ENCODE measurements around the gene TFRC.

GRCh38 chr3:196008929-196009328 is 73.0 kb downstream of the TFRC start:
- TF ChIP-seq CTCF (IDR thresholded peaks at IDR 0.05): no peak
- TF ChIP-seq POLR2AphosphoS5 (IDR thresholded peaks at IDR 0.05): no peak
- TF ChIP-seq EP300 (IDR thresholded peaks at IDR 0.05): no peak
- TF ChIP-seq POLR2A (IDR thresholded peaks at IDR 0.05): no peak

All from upper lobe of left lung (tissue), 4 donors.